ENCODE results near the gene EMC7. TPM values are rescaled to one million over a fixed set of nuclear protein-coding genes. Genes with fewer than 3 reads are reported as not detected.

EMC7 gene
- total and polyA plus RNA-seq, 2 experiments from 2014 or later, result 18.3 to 55.1 TPM

DNA sequence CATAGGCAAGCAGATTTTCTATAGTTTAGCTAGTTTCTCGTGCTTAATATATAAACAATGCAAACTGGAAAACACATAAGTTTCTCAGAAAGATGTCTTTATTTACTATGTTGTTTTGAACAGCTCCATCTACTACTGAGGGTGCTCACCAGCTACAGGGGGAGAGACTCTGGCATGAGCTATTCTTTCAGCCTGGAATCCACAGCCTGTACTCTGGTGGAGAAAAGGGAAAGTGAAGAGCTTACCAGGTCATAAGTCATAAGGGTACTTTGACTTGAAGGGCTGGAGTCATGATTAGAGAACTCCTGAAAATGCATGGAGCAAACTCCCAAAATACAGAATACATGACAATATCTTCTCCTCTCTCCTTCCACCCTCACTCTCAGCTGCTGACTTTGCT is 58.3 kb downstream of the EMC7 start:
- Mint-ChIP-seq H3K4me1 (peaks cover 9% of the 10 kb centered on the region), H3K9me3 (no peaks in the 10 kb centered on the region), H3K4me3 (no peak overlapping the region), H3K27me3 (ENCODE audit: insufficient read depth, low read depth, poor library complexity) (peaks cover 26% of the 10 kb centered on the region), H3K27ac (no peak overlapping the region), H3K36me3 (ENCODE audit: low read depth) (no peaks in the 10 kb centered on the region)
- Histone ChIP-seq H3K4me2 (no peak overlapping the region), H3K27ac (ENCODE audit: low read depth) (no peak overlapping the region), H3F3A (replicated peaks; ENCODE audit: low read depth) (no peaks in the 10 kb centered on the region), H3K4me3 (no peak overlapping the region), H3K79me2 (replicated peaks; ENCODE audit: insufficient read depth) (no peaks in the 10 kb centered on the region), H3K4me1 (ENCODE audit: insufficient read depth) (peaks cover 9% of the 10 kb centered on the region), H3K36me3 (ENCODE audit: insufficient read depth) (no peaks in the 10 kb centered on the region), H3K27me3 (ENCODE audit: insufficient read depth) (peaks cover 34% of the 10 kb centered on the region), H2AFZ (no peak overlapping the region), H3K9me2 (ENCODE audit: insufficient read depth) (no peaks in the 10 kb centered on the region), H4K20me1 (replicated peaks; ENCODE audit: insufficient read depth) (0 out of 2 replicates have a peak, but pooled peaks cover 3% of the 10 kb centered on the region)
- no peak for TF ChIP-seq ZNF331 (CRISPR knock-in tag; IDR thresholded peaks at IDR 0.05; ENCODE audit: low read depth)
- no peak for TF ChIP-seq JUNB (IDR thresholded peaks at IDR 0.05; ENCODE audit: unreplicated experiment)
- no peak for TF ChIP-seq CREB1 (CRISPR knock-in tag; IDR thresholded peaks at IDR 0.05; ENCODE audit: low read depth)
- TF ChIP-seq, protein P1, sequence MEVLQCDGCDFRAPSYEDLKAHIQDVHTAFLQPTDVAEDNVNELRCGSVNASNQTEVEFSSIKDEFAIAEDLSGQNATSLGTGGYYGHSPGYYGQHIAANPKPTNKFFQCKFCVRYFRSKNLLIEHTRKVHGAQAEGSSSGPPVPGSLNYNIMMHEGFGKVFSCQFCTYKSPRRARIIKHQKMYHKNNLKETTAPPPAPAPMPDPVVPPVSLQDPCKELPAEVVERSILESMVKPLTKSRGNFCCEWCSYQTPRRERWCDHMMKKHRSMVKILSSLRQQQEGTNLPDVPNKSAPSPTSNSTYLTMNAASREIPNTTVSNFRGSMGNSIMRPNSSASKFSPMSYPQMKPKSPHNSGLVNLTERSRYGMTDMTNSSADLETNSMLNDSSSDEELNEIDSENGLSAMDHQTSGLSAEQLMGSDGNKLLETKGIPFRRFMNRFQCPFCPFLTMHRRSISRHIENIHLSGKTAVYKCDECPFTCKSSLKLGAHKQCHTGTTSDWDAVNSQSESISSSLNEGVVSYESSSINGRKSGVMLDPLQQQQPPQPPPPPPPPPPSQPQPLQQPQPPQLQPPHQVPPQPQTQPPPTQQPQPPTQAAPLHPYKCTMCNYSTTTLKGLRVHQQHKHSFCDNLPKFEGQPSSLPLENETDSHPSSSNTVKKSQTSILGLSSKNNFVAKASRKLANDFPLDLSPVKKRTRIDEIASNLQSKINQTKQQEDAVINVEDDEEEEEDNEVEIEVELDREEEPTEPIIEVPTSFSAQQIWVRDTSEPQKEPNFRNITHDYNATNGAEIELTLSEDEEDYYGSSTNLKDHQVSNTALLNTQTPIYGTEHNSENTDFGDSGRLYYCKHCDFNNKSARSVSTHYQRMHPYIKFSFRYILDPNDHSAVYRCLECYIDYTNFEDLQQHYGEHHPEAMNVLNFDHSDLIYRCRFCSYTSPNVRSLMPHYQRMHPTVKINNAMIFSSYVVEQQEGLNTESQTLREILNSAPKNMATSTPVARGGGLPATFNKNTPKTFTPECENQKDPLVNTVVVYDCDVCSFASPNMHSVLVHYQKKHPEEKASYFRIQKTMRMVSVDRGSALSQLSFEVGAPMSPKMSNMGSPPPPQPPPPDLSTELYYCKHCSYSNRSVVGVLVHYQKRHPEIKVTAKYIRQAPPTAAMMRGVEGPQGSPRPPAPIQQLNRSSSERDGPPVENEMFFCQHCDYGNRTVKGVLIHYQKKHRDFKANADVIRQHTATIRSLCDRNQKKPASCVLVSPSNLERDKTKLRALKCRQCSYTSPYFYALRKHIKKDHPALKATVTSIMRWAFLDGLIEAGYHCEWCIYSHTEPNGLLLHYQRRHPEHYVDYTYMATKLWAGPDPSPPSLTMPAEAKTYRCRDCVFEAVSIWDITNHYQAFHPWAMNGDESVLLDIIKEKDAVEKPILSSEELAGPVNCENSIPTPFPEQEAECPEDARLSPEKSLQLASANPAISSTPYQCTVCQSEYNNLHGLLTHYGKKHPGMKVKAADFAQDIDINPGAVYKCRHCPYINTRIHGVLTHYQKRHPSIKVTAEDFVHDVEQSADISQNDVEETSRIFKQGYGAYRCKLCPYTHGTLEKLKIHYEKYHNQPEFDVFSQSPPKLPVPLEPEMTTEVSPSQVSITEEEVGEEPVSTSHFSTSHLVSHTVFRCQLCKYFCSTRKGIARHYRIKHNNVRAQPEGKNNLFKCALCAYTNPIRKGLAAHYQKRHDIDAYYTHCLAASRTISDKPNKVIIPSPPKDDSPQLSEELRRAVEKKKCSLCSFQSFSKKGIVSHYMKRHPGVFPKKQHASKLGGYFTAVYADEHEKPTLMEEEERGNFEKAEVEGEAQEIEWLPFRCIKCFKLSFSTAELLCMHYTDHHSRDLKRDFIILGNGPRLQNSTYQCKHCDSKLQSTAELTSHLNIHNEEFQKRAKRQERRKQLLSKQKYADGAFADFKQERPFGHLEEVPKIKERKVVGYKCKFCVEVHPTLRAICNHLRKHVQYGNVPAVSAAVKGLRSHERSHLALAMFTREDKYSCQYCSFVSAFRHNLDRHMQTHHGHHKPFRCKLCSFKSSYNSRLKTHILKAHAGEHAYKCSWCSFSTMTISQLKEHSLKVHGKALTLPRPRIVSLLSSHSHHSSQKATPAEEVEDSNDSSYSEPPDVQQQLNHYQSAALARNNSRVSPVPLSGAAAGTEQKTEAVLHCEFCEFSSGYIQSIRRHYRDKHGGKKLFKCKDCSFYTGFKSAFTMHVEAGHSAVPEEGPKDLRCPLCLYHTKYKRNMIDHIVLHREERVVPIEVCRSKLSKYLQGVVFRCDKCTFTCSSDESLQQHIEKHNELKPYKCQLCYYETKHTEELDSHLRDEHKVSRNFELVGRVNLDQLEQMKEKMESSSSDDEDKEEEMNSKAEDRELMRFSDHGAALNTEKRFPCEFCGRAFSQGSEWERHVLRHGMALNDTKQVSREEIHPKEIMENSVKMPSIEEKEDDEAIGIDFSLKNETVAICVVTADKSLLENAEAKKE (CRISPR knock-in tag; IDR thresholded peaks at IDR 0.05), result no peak
- TF ChIP-seq, protein P2, sequence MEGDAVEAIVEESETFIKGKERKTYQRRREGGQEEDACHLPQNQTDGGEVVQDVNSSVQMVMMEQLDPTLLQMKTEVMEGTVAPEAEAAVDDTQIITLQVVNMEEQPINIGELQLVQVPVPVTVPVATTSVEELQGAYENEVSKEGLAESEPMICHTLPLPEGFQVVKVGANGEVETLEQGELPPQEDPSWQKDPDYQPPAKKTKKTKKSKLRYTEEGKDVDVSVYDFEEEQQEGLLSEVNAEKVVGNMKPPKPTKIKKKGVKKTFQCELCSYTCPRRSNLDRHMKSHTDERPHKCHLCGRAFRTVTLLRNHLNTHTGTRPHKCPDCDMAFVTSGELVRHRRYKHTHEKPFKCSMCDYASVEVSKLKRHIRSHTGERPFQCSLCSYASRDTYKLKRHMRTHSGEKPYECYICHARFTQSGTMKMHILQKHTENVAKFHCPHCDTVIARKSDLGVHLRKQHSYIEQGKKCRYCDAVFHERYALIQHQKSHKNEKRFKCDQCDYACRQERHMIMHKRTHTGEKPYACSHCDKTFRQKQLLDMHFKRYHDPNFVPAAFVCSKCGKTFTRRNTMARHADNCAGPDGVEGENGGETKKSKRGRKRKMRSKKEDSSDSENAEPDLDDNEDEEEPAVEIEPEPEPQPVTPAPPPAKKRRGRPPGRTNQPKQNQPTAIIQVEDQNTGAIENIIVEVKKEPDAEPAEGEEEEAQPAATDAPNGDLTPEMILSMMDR (conservative IDR thresholded peaks at IDR 0.05; ENCODE audit: low read depth in 2 of 2), result no peak
- TF ChIP-seq, protein P3, sequence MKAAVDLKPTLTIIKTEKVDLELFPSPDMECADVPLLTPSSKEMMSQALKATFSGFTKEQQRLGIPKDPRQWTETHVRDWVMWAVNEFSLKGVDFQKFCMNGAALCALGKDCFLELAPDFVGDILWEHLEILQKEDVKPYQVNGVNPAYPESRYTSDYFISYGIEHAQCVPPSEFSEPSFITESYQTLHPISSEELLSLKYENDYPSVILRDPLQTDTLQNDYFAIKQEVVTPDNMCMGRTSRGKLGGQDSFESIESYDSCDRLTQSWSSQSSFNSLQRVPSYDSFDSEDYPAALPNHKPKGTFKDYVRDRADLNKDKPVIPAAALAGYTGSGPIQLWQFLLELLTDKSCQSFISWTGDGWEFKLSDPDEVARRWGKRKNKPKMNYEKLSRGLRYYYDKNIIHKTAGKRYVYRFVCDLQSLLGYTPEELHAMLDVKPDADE (IDR thresholded peaks at IDR 0.05), result no peak
- TF ChIP-seq STAT1 (IDR thresholded peaks at IDR 0.05; ENCODE audit: unreplicated experiment), result no peak
- no peak for TF ChIP-seq ZNF114 (CRISPR knock-in tag; IDR thresholded peaks at IDR 0.05)
- TF ChIP-seq POLR2AphosphoS5 (IDR thresholded peaks at IDR 0.05; ENCODE audit: low read depth), result no peak
- no peak for TF ChIP-seq EZH2 (IDR thresholded peaks at IDR 0.05; ENCODE audit: low read depth, unreplicated experiment)
- TF ChIP-seq NANOG (IDR thresholded peaks at IDR 0.05; ENCODE audit: borderline replicate concordance), result no peak
- no peak for TF ChIP-seq EZH2phosphoT487 (IDR thresholded peaks at IDR 0.05; ENCODE audit: unreplicated experiment)
- TF ChIP-seq, protein P4, sequence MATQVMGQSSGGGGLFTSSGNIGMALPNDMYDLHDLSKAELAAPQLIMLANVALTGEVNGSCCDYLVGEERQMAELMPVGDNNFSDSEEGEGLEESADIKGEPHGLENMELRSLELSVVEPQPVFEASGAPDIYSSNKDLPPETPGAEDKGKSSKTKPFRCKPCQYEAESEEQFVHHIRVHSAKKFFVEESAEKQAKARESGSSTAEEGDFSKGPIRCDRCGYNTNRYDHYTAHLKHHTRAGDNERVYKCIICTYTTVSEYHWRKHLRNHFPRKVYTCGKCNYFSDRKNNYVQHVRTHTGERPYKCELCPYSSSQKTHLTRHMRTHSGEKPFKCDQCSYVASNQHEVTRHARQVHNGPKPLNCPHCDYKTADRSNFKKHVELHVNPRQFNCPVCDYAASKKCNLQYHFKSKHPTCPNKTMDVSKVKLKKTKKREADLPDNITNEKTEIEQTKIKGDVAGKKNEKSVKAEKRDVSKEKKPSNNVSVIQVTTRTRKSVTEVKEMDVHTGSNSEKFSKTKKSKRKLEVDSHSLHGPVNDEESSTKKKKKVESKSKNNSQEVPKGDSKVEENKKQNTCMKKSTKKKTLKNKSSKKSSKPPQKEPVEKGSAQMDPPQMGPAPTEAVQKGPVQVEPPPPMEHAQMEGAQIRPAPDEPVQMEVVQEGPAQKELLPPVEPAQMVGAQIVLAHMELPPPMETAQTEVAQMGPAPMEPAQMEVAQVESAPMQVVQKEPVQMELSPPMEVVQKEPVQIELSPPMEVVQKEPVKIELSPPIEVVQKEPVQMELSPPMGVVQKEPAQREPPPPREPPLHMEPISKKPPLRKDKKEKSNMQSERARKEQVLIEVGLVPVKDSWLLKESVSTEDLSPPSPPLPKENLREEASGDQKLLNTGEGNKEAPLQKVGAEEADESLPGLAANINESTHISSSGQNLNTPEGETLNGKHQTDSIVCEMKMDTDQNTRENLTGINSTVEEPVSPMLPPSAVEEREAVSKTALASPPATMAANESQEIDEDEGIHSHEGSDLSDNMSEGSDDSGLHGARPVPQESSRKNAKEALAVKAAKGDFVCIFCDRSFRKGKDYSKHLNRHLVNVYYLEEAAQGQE (IDR thresholded peaks at IDR 0.05; ENCODE audit: unreplicated experiment), result no peak
- ATAC-seq, result no peak
- DNase-seq (ENCODE audit: low spot score), result no peak
